Panc1 (cell line): Measurements from ENCODE around the gene TAS2R43.

ENCODE experiments used
- TF ChIP-seq, protein P1 (sequence below): fragments of 450-650 bp; IDR thresholded peaks from 2 replicates; pipeline ENCODE4 v1.5.1; 2017; ENCODE audit warnings: mild to moderate bottlenecking
- TF ChIP-seq, protein P2 (sequence below), 2 experiments: IDR thresholded peaks; 2 replicates each; pipeline ENCODE4 v1.6.1; 2011 to 2012; ENCODE audit warnings: low read depth in 2 of 2, control low read depth in 1 of 2, low read length in 1 of 2, mild to moderate bottlenecking in 1 of 2, moderate library complexity in 1 of 2; ENCODE audit not compliant: insufficient read depth in 1 of 2

- TF ChIP-seq, protein P1, sequence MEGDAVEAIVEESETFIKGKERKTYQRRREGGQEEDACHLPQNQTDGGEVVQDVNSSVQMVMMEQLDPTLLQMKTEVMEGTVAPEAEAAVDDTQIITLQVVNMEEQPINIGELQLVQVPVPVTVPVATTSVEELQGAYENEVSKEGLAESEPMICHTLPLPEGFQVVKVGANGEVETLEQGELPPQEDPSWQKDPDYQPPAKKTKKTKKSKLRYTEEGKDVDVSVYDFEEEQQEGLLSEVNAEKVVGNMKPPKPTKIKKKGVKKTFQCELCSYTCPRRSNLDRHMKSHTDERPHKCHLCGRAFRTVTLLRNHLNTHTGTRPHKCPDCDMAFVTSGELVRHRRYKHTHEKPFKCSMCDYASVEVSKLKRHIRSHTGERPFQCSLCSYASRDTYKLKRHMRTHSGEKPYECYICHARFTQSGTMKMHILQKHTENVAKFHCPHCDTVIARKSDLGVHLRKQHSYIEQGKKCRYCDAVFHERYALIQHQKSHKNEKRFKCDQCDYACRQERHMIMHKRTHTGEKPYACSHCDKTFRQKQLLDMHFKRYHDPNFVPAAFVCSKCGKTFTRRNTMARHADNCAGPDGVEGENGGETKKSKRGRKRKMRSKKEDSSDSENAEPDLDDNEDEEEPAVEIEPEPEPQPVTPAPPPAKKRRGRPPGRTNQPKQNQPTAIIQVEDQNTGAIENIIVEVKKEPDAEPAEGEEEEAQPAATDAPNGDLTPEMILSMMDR, result no peak
- TF ChIP-seq, protein P2, sequence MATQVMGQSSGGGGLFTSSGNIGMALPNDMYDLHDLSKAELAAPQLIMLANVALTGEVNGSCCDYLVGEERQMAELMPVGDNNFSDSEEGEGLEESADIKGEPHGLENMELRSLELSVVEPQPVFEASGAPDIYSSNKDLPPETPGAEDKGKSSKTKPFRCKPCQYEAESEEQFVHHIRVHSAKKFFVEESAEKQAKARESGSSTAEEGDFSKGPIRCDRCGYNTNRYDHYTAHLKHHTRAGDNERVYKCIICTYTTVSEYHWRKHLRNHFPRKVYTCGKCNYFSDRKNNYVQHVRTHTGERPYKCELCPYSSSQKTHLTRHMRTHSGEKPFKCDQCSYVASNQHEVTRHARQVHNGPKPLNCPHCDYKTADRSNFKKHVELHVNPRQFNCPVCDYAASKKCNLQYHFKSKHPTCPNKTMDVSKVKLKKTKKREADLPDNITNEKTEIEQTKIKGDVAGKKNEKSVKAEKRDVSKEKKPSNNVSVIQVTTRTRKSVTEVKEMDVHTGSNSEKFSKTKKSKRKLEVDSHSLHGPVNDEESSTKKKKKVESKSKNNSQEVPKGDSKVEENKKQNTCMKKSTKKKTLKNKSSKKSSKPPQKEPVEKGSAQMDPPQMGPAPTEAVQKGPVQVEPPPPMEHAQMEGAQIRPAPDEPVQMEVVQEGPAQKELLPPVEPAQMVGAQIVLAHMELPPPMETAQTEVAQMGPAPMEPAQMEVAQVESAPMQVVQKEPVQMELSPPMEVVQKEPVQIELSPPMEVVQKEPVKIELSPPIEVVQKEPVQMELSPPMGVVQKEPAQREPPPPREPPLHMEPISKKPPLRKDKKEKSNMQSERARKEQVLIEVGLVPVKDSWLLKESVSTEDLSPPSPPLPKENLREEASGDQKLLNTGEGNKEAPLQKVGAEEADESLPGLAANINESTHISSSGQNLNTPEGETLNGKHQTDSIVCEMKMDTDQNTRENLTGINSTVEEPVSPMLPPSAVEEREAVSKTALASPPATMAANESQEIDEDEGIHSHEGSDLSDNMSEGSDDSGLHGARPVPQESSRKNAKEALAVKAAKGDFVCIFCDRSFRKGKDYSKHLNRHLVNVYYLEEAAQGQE (IDR thresholded peaks at IDR 0.05; ENCODE audit: insufficient read depth in 1 of 2, low read depth in 2 of 2, low read length in 1 of 2), result no peak
Measured at GRCh38 chr12:11055306-11055705, 36.8 kb downstream of the TAS2R43 start.
